LNCaP clone FGC (cell line): ENCODE data around the gene MYBBP1A.

Experiments
- DNase-seq: peaks from one replicate; pipeline ENCODE4 v3.0.0-alpha.2; 2011; ENCODE audit warnings: low read depth
- H3K4me3 ChIP-seq: 2 replicates; pipeline ENCODE4 v1.5.1; 2011; ENCODE audit warnings: mild to moderate bottlenecking, low read depth, low read length, control low read depth
- CTCF ChIP-seq: IDR thresholded peaks from 2 replicates; pipeline ENCODE4 v1.5.1; 2012; ENCODE audit warnings: mild to moderate bottlenecking; ENCODE audit not compliant: control insufficient read depth, insufficient read depth; ENCODE audit errors: extremely low read depth

MYBBP1A gene

GRCh38 chr17:4572131-4572530, 16.9 kb upstream of the MYBBP1A start:
- H3K4me3 ChIP-seq, result no peak overlapping the region
- DNase-seq, result no peak
- TF ChIP-seq CTCF, result no peak

- H3K4me3 ChIP-seq, result no peak overlapping the region
- TF ChIP-seq CTCF, result no peak
- no peak for DNase-seq
These were observed 14.4 kb upstream of the MYBBP1A start for GRCh38 chr17:4569591-4569990.

- no peak overlapping the region for H3K4me3 ChIP-seq
- peak; percentile 87 for TF ChIP-seq CTCF
- peak; percentile 33 for DNase-seq
These were observed 11.6 kb upstream of the MYBBP1A start for GRCh38 chr17:4566785-4567184.

DNA sequence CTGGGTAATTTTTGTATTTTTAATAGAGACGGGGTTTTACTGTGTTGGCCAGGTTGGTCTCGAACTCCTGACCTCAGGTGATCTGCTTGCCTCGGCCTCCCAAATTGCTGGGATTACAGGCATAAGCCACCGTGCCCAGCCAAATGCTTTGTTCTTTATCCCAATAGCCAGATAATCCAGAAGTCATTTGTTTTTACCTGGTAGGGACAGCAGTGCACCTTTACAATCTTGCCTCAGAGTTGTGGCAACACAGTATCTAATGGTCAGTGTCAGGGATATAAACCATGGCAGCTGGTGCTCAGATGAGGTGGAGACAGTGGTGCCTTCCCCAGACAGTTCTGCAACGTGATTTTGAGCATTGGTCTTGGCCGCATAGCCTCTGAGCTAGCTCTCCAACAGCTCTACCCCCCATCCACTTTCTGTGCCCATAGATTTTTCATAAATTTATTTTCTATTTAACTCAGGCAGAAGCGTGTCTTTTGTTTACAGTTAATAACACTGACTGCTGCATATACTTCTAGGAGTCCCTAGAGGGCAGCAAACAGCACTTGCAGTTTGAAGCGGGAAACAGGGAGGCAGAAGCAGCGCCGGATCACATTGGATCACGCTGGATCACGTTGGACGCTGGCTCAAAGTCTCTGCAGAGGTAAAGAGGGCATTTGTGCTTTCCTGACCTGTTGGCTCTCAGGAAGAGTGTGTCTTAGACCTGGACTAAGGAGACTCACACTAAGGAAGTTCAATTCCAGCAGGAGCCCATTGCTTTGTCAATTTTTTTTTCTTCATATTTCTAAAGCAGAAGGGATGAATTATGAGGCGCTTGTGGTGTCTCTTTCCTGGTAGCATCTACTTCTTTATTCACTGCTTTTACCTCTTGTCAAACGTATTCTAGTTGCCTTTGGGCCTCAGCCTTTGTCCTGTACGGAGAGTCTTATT, 10.3 kb upstream of the MYBBP1A start:
- peak; percentile 87 for TF ChIP-seq CTCF
- no peak overlapping the region for H3K4me3 ChIP-seq
- peak; percentile 65 for DNase-seq

GRCh38 chr17:4562015-4562969, 7.1 kb upstream of the MYBBP1A start:
- TF ChIP-seq CTCF, result no peak
- H3K4me3 ChIP-seq, result no peak overlapping the region
- no peak for DNase-seq

DNA sequence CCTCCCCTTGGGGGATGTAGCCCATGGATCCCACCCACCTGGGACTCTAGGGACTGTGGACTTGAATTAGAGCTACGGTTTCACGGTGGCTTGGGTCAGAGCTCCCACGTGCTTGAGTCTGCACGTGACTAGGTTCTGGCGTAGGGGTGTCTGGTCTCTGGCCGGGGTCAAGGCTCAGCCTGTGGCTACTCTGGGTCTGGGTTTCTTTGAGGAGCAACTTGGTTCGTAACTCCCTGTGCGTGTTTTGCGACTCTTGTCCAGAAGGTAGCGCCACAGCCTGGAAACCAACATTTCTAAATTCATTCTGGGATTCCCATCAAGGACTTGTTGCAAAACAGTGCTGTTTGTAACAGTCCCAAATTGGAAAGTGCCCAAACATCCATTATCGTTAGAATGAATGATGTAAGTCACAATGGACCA, 5.7 kb upstream of the MYBBP1A start:
- no peak for TF ChIP-seq CTCF
- DNase-seq, result no peak
- no peak overlapping the region for H3K4me3 ChIP-seq
